Raji (cell line): Measurements from ENCODE around the gene GAB4.

Source experiments
- POLR2A ChIP-seq: IDR thresholded peaks from 2 replicates; pipeline ENCODE4 v1.6.1; 2011; ENCODE audit warnings: low read depth, low read length, control low read depth; ENCODE audit not compliant: insufficient read depth

GAB4 gene, protein sequence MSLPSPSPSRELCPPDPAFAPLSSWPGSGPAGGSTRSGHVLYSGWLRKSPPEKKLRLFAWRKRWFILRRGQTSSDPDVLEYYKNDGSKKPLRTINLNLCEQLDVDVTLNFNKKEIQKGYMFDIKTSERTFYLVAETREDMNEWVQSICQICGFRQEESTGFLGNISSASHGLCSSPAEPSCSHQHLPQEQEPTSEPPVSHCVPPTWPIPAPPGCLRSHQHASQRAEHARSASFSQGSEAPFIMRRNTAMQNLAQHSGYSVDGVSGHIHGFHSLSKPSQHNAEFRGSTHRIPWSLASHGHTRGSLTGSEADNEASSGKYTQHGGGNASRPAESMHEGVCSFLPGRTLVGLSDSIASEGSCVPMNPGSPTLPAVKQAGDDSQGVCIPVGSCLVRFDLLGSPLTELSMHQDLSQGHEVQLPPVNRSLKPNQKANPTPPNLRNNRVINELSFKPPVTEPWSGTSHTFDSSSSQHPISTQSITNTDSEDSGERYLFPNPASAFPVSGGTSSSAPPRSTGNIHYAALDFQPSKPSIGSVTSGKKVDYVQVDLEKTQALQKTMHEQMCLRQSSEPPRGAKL

DNA sequence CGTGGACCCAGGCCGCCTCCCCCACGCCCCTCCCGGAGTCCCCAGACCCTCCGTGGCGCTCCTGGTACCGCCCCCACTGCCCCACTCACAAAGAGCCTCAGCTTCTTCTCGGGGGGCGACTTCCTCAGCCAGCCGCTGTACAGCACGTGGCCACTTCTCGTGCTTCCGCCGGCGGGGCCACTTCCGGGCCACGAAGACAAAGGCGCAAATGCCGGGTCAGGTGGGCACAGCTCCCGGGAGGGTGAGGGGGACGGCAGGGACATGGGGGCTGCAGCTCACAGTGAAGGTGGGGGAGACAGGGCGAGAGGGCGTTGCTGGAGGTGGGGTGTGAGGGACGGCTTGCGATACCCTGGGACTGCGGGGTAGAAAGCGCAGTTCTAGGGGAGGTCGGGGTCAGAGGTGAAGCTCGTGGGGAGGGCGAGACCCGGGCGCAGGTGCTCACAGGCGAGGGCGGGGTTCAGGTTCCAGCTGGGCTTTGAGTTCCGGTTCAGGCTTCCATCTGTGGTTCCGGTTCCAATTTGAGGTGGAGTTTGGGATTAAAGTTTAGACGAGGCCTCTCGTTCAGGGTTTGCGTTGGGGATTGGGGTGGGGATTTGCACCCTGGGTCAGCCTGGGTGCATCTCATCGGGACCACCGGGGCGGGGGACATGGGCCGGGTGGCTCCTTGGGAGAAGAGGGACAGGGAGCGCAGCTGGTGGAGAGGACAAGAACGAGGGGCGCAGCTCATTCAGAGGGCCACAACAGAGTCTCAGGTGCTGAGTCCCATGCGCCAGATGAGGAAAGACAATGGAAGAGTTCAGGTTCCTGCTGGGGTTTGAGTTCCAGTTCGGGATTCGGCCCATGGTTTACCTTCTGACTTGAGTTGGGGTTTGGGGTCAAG is at the start of gene GAB4:
Gene GAB4, minus strand, starts transcription at position 371 of the 880 bp plus-strand sequence. Its CDS starts 108 bp downstream, at position 263.
- no peak for TF ChIP-seq POLR2A

- TF ChIP-seq POLR2A = no peak
Observed at GRCh38 chr22:17056807-17057206, 48.8 kb upstream of the GAB4 start.

GRCh38 chr22:17056058-17056457 is 48.0 kb upstream of the GAB4 start:
- no peak for TF ChIP-seq POLR2A

DNA sequence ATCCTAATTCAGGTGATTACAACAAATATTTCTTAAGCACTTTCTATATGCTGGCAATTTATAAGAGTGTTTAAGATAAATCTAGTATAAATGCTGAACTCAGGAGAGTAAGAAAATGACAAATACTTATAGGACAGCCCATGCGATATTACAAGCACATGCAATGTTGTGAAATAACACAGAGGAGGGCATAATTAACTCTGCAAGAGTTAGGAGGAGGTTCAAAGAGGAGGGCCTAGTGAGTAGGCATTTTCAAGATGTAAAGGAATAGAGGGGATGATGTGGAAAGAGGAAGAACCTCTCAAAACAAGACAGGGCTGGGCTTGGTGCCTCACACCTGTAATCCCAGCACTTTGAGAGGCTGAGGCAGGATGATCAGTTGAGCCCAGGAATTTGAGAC is 39.6 kb upstream of the GAB4 start:
- no peak for TF ChIP-seq POLR2A

DNA sequence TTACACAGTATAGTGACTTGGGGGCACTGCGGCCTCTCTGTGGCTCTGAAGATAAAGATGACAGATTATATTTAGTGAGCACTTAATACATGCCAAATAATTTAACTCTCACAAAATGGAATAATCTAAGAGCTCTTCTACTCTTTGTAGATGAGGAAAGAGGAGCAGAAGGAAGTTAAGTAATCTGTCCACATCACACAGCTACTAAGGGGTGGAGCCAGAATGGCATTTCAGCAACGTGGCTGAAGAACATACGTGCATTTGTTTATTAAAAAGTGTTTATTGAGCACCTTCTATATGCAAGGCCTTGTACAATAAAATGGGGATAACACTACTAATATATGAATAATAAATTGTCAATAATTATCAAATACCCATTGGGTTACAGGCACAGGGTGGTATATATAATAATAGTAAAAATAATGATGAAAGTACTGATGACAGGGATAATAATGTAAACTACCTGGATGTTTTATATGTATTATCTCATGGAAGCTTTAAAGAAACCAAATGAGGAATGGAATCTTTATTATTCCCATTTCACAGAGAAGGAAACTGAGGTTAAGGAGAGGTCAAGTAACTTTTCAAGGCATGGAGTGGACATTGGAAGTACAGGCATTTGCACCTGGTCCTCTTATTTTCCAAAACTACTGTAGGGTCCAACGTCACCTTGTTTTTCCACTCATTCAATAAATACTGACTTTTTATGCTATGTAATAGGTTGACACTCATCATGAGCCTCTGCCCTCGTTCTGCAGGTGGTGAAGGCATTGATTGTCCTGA is 38.7 kb upstream of the GAB4 start:
- TF ChIP-seq POLR2A = no peak

DNA sequence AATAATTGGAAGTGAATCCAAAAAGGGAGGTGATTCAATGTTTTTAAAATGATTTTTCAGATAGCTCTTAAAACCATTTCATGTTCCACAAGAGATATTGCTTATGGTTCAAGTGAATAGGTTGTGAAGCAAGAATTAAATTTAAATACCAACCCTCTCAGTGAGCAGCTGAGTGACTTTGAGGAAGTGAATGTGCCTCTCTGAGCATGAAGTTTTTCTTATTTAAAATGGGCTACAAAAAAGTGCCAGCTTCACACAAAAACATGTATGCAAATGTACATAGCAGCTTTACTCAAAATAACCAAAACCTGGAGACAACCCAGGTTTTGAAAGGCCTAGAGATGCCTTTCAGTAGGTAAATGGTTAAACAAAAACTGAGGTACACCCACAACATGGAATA is 35.5 kb upstream of the GAB4 start:
- no peak for TF ChIP-seq POLR2A

DNA sequence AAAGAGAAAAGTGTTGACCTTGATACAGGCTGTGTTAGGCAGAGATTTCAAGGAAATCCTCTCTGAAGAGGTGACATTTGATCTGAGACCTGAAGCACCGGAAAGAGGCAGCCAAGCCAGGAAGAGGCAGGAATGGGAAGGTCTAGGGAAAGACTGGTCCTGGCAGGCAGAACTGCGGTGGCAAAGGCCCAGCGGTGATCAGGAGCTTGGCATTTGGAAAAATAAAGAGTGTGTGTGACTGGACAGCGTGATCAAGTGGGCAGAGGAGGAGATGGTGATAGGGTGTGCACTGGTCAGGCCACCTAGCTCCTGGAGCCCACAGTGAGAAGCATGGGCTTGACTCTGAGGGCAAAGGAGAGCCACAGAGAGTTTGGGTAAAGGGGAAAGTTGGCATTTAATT is 27.2 kb upstream of the GAB4 start:
- no peak for TF ChIP-seq POLR2A

DNA sequence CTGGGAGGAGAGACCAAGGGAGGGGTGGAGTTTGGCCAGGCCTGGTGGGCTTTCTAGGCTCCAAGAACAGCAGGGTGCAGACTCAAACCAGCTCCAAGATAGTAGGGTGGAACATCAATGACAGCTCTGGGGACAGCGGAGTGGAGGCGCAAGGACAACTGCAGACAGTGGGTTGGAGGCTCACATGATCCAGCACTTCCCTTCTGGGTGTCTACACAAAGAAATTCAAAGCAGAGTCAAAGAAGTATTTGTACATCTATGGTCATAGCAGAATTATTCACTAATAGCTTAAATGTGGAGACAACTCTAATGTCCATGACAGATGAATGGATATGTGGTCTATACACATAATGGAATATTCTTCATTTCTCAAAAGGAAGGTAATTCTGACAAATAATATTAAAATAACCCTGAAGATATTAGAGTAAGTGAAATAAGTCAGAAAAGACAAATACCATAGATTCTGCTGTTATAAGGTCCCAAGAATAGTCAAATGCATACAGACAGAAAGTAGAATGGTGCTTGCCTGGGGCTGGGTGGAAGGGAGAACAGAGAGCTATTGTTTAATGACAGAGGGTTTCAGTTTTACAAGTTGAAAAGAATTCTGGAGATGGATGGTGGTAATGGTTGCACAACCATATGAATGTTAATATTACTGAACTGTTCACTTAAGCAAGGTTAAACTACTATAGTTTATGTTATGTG is 5.5 kb upstream of the GAB4 start:
- TF ChIP-seq POLR2A = no peak

DNA sequence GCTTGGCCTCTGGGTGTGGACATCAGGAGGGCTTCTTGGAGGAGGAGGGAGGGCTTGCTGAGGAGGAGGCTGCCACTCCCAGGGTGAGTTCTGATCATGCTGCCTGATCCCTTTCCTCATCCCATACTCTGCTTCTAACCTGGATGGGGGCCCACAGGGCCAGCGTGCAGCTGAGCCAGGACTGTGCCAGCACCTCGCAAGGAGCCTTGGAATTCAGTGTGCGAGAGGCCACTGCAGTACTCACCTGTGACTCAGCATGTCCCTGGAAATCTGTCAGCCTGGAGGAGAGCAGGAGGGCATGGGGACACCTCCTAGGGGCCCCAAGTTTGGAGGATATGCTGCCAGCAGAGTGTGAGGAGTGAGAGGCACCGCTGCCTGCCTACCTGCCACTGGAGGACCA is 4.2 kb upstream of the GAB4 start:
- TF ChIP-seq POLR2A = no peak

GRCh38 chr22:17009640-17010291 is 1.7 kb upstream of the GAB4 start:
- no peak for TF ChIP-seq POLR2A

GRCh38 chr22:17007257-17007656 is 765 bp downstream of the GAB4 start:
- TF ChIP-seq POLR2A = no peak

DNA sequence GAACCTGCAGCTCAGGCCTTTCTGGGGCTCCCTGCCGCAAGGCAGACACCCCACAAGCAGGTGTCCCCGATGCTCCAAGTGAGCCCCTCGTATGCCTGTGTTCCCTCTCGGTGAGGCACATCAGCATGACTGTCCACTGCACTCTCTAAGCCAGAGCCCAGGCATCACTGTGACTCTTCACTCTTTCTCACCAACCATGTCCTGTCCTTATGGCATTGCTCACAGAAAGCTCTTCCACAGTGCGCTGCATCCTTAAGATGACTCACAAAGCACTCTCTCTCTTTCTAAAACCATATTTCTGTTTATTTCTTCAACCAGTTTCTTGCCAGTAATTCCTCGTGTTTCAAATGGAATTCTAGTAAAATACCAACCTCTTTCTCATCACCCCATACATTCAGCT is 18.1 kb downstream of the GAB4 start:
- TF ChIP-seq POLR2A = no peak

DNA sequence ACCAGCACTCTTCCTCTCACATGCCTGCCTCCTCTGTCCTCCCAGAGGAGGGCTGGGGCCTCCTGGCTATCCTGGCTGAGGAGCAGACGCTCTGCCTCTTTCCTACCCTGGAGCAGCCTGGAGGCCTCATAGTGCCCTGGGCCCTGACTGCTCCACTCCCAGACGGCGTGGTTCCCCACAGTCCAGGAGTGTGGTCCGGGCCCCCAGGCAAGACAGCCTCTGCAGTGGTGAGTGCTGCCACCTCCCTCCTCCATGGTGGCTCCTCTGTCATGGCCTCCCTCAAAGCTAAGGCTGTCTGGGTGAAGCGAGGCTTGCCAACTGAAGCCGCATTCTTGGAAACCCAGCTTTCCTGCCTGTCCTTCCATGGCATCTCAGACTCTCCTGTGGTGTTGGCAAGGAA is 19.8 kb downstream of the GAB4 start:
- no peak for TF ChIP-seq POLR2A

DNA sequence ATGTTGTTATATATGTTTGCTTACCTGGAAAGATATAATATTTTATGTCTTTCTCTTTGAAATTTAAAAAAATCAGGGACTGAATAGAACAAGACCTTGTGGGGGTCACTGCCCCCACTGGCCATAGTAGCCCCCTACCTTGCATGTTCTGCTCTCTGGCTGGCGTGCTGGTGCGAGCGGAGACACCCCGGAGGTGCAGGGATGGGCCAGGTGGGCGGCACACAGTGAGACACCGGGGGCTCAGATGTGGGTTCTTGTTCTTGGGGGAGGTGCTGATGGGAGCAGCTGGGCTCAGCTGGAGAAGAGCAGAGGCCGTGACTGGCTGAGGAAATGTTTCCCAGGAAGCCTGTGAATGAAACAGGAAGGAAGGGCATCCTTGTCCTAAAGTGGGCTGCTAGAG is 20.2 kb downstream of the GAB4 start:
- TF ChIP-seq POLR2A = no peak

DNA sequence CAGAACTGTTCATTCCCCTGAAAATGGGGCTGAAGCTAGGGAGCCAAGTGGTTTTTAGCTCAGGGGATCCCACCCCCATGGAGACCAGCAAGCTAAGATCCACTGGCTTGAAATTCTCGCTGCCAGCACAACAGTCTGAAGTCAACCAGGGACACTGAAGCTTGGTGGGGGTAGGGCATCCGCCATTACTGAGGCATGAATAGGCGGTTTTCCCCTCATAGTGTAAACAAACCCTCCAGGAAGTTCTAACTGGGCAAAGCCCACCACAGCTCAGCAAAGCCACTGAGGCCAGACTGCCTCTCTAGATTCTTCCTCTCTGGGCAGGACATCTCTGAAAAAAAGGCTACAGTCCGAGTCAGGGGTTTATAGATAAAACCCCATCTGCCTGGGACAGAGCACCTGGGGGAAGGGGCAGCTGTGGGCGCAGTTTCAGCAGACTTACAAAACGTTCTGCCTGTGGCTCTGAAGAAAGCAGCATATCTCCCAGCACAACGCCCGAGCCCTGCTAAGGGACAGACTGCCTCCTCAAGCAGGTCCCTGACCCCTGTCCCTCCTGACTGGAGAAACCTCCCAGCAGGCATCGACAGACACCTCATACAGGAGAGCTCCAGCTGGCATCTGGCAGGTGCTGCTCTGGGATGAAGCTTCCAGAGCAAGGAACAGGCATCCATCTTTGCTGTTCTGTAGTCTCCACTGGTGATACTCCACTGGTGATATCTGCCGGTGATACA is 32.7 kb downstream of the GAB4 start:
- TF ChIP-seq POLR2A = no peak
